ENCODE measurements around the gene SLC30A7.
"Not testable (repeated sequence)": the region's sequence is repeated elsewhere in the genome, so short reads cannot be mapped to it uniquely, and the experiment has no call there.

Gene SLC30A7

GRCh38 chr1:100950337-100950736 is 54.4 kb downstream of the SLC30A7 start:
- Histone ChIP-seq H3K4me3 (ENCODE audit: low read depth, low read length) (no peak overlapping the region), H3K36me3 (replicated peaks) (no peaks in the 10 kb centered on the region), H3K27ac (no peak overlapping the region), H3K27me3 (replicated peaks) (no peaks in the 10 kb centered on the region)
- in situ Hi-C loops (cut with HindIII; ENCODE audit: low pct_ligation_motif_present, low sequenced_read_pairs) = no loop called here
- TF ChIP-seq, protein P1, sequence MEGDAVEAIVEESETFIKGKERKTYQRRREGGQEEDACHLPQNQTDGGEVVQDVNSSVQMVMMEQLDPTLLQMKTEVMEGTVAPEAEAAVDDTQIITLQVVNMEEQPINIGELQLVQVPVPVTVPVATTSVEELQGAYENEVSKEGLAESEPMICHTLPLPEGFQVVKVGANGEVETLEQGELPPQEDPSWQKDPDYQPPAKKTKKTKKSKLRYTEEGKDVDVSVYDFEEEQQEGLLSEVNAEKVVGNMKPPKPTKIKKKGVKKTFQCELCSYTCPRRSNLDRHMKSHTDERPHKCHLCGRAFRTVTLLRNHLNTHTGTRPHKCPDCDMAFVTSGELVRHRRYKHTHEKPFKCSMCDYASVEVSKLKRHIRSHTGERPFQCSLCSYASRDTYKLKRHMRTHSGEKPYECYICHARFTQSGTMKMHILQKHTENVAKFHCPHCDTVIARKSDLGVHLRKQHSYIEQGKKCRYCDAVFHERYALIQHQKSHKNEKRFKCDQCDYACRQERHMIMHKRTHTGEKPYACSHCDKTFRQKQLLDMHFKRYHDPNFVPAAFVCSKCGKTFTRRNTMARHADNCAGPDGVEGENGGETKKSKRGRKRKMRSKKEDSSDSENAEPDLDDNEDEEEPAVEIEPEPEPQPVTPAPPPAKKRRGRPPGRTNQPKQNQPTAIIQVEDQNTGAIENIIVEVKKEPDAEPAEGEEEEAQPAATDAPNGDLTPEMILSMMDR (IDR thresholded peaks at IDR 0.05; ENCODE audit: low read depth, low read length, missing control alignments) = no peak
- no peak for DNase-seq

GRCh38 chr1:100950781-100951180 is 54.9 kb downstream of the SLC30A7 start:
- in situ Hi-C loops (cut with HindIII; ENCODE audit: low pct_ligation_motif_present, low sequenced_read_pairs) = no loop called here

DNA sequence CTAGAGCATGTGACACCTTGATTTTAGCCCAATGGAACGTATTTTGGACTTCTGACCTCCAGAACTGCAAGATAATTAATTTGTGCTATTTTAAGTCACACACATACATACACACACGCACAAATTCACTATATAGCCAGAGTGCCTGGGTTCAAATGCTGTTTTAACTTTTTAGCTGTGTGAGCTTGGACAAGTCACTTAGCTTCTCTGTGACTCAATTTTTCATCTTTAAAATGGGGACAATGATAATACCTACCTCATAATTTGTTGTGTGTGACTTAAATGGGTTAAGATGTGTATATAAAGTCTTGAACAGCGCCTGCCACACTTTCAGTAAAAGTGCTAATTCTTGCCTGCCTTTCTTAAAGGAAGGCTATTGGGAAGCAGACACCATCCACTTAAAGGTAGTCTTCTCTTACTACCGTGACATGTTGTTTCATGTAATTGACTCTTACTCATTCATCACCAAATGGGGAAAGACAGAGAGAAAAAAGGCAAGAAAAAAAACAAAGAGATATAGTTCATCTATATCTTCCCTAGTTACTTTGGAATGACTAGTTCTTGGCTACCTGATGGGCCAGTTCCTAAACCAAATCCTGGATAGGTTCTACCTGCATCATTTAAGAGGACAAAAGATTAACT is 56.3 kb downstream of the SLC30A7 start:
- Histone ChIP-seq H3K27me3 (replicated peaks) (no peaks in the 10 kb centered on the region), H3K36me3 (replicated peaks) (no peaks in the 10 kb centered on the region), H3K4me3 (ENCODE audit: low read depth, low read length) (no peak overlapping the region), H3K27ac (no peak overlapping the region)
- TF ChIP-seq, protein P1 (IDR thresholded peaks at IDR 0.05; ENCODE audit: low read depth, low read length, missing control alignments) = no peak
- no peak for DNase-seq
- in situ Hi-C loops (cut with HindIII; ENCODE audit: low pct_ligation_motif_present, low sequenced_read_pairs) = no loop called here

More at GRCh38 chr1:100950781-100951180, 54.9 kb downstream of the SLC30A7 start:
- Histone ChIP-seq H3K27ac (no peak overlapping the region), H3K27me3 (replicated peaks) (no peaks in the 10 kb centered on the region), H3K36me3 (replicated peaks) (no peaks in the 10 kb centered on the region), H3K4me3 (ENCODE audit: low read depth, low read length) (no peak overlapping the region)
- TF ChIP-seq, protein P1 (IDR thresholded peaks at IDR 0.05; ENCODE audit: low read depth, low read length, missing control alignments) = no peak
- DNase-seq = no peak

GRCh38 chr1:100952970-100953369 is 57.1 kb downstream of the SLC30A7 start:
- H3K27me3 ChIP-seq (replicated peaks); in situ Hi-C loops (cut with HindIII; ENCODE audit: low pct_ligation_motif_present, low sequenced_read_pairs); H3K4me3 ChIP-seq (ENCODE audit: low read depth, low read length); H3K36me3 ChIP-seq (replicated peaks); H3K27ac ChIP-seq; DNase-seq: not testable (repeated sequence)

- no peaks in the 10 kb centered on the region for H3K27me3 ChIP-seq (replicated peaks)
- TF ChIP-seq, protein P1 (IDR thresholded peaks at IDR 0.05; ENCODE audit: low read depth, low read length, missing control alignments) = no peak
- no peak for DNase-seq
- in situ Hi-C loops (cut with HindIII; ENCODE audit: low pct_ligation_motif_present, low sequenced_read_pairs) = no loop called here
- H3K27ac ChIP-seq = no peak overlapping the region
- no peaks in the 10 kb centered on the region for H3K36me3 ChIP-seq (replicated peaks)
- H3K4me3 ChIP-seq (ENCODE audit: low read depth, low read length) = no peak overlapping the region
Observed at GRCh38 chr1:100953960-100954730, 58.3 kb downstream of the SLC30A7 start.

DNA sequence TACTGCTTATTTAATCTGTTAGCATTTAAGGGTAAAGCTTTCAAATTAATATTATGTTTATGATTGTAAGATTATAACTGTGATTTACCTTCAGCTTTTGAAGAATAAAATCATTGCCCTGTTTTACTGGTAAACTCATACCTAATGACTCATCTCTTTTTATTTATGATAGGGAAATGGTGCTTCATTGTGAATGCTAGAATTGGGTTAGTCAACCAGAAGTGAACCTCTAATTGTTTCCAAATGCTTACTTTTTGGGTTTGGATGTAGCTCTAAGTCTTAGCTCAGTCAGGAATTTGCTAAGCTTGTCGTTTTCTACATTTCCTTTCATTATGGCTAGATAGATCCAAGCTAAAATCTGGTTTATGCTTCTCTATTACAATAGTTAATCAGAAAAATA is 59.4 kb downstream of the SLC30A7 start:
- in situ Hi-C loops (cut with HindIII; ENCODE audit: low pct_ligation_motif_present, low sequenced_read_pairs) = no loop called here
- no peaks in the 10 kb centered on the region for H3K36me3 ChIP-seq (replicated peaks)

More for the DNA sequence above, 59.4 kb downstream of the SLC30A7 start:
- no peak for DNase-seq
- Histone ChIP-seq H3K27me3 (replicated peaks) (no peaks in the 10 kb centered on the region), H3K27ac (no peak overlapping the region), H3K4me3 (ENCODE audit: low read depth, low read length) (no peak overlapping the region)
- TF ChIP-seq, protein P1 (IDR thresholded peaks at IDR 0.05; ENCODE audit: low read depth, low read length, missing control alignments) = no peak
